NCI-H2196 treated with DMSO at 0.1 percent for 48 hours (cell line): Measurements from ENCODE around the gene KRTAP3-3.
"Not testable (repeated sequence)": the region's sequence is repeated elsewhere in the genome, so short reads cannot be mapped to it uniquely, and the experiment has no call there.

Experiments
- DNase-seq: peaks from one replicate; lab custom pipeline; 2025; ENCODE audit not compliant: unreplicated experiment; lab: John Stamatoyannopoulos, UW

The KRTAP3-3 gene

GRCh38 chr17:40993839-40994238, at the start of gene KRTAP3-3:
KRTAP3-3 (minus strand) TSS chr17:40994164; CDS start chr17:40994097, 67 bp downstream.
- DNase-seq: no peak

DNA sequence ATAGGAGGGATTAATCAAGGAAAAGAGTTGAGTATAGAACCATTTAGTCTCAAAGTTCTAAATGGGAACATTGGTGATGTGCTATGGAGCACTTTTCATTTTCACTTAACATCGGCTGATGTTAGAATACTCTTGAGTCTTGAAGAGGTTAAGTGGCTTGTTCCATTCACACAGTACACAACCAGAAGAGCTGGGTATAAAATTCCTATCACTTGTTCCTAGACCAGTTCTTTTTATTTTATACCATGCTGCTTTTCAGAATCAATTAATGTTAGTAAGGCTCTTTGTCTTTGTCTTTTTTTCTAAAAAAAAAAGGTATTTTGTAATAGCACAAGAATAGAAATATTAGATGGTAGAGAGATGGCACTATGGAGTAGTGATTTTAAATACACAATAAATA, 49.0 kb upstream of the KRTAP3-3 start:
- no peak for DNase-seq

- not testable (repeated sequence) for DNase-seq
Measured at GRCh38 chr17:41040783-41041571, 47.0 kb upstream of the KRTAP3-3 start, which contains the start of gene KRTAP1-1. KRTAP1-1 (minus strand) TSS chr17:41041450; CDS start chr17:41041397, 53 bp downstream.

DNA sequence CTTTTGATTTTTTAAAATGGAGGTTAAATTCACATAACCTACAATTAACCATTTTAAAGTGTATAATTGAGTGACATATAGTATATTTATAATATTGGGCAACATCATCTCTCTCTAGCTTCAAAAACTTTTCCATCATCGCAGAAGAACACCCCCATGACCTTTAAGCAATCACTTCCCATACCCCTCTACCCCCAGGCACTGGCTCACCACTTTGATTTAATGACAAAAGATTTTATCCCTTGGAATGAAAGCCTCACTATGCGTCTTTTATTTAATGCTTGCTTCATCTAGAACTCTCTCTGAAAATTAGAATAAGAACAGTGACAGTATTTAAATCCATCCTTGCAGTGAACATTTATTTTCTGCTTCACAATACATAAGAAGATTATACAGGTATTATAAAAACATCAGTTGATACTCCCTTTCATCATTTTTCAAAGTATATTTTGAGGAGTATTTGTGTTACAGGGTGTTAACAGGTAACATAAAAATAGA, 43.9 kb upstream of the KRTAP3-3 start:
- no peak for DNase-seq

- peak; percentile 34 for DNase-seq
Measured at GRCh38 chr17:41034346-41034935, 40.5 kb upstream of the KRTAP3-3 start, which contains the start of gene KRTAP1-3. KRTAP1-3 (minus strand) TSS chr17:41034874; CDS start chr17:41034821, 53 bp downstream.

DNA sequence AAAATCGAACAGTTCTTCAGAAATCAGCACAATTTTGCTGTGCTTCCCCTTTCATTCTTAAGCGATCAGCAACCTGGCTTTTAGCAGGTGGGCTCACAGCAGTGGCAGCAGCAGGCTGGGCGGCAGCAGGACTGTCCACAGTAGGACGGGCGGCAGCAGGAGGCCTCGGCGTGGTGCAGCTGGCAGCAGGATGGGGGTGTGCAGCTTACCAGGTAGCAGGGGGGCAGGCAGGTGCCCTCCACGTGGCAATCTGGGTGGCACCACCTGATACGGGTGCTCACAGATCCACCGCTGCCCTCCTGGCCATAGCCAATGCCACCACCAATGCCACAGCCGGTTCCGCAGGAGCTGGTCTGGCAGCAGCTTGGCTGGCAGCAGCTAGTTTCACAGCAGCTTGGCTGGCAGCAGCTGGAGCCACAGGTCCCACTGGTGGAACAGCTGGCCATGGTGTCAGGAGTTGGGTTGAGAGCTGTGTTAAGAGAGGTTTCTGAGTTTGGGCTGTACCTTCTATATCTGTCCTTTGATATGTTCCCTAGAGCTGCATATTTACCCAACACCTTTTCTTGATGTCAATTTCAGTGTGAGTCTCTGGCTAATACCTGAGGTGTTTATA, 35.8 kb upstream of the KRTAP3-3 start, which contains the start of gene KRTAP1-4:
KRTAP1-4 (minus strand) TSS at position 563 of the 613 bp plus-strand sequence; CDS start at position 446, 117 bp downstream.
- no peak for DNase-seq

GRCh38 chr17:41026715-41027471, 32.9 kb upstream of the KRTAP3-3 start, which contains the start of gene KRTAP1-5:
KRTAP1-5 (minus strand) TSS chr17:41027208; CDS start chr17:41027155, 53 bp downstream.
- no peak for DNase-seq

- DNase-seq: no peak
Measured at GRCh38 chr17:41024697-41025096, 30.7 kb upstream of the KRTAP3-3 start.

DNA sequence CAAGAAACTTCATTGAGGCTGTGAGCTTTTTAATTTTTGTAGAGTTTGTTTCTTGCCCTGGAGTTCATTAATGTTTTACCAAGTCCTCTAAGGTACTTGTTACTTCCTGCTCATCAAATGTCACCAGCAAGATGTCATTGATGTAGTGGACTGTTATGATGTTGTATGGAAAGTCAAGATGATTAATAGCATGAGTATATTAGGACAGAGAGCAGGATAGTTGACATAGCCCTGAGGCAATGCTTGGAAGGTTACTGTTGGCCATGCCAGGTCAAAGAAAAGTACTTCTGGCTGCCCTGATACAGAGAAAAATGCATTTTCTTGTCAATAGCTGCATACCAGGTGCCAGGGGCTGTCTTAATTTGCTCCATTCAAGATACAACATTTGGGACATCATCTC, 26.4 kb upstream of the KRTAP3-3 start:
- no peak for DNase-seq

GRCh38 chr17:41019415-41019814, 25.5 kb upstream of the KRTAP3-3 start:
- DNase-seq: no peak

DNA sequence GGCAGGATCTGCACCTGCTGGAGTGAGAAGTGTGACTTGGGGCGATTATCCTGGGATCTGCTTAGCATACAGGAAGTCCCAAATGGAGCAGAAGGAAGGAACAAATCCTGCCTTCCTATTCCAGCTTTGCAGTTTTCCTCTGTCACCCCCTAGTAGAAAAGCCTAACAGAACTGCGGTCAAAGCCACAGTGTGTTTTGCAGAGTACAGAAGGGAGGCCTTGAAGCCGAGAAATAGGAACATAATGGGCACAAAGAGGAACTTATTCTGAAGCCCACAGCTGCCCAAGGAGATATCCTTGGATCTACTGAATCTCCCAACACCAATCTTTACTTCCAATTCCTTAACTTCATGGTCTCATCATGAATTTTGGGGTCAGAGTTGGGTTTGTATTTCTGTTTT, 24.6 kb upstream of the KRTAP3-3 start:
- DNase-seq: no peak

DNA sequence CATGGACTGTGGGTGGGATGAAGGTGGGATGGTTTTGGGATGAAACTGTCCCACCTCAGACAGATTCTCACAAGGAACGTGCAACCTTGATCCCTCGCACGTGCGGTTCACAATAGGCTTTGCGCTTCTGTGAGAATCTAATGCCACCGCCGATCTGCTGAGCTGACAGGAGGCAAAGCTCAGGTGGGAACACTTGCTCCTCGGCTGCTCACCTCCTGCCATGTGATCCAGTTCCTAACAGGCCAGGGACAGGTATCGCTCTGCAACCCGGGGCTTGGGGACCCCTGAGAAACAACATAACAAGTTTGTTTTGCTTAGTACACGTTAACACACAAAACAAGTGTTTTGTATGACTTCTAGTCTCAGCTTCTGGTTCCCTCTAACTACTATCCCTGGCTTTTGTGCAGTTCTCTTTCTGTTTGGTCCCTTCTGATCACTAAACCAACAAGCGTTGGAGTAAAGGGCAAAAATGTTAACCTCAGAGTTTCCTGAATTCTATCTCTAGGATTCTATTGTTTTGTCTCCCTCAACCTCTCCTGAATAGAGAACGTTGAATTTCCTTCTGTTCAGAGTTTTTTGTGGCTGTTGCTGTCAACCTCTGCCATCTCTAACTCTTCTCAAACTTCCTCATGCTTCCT, 22.7 kb upstream of the KRTAP3-3 start:
- no peak for DNase-seq

DNA sequence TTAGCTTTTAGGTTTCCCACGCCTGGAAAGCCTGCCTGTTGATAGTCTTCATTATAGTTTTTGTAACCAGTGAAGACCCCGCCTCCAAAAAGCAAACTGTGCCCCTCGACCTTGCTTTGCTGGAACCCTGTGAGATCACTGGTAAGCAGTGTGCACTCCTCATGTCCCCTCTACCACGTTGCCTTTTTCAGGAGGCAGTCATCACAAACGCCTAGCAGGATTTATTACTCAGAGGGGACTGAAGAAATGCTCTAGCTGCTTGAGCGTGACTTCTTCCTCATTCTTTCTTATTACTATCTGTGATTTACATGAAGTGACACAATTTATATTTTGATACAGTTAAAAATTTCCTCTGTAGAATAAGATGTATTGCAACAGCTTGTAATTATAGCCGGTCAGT, 21.5 kb upstream of the KRTAP3-3 start:
- no peak for DNase-seq

DNA sequence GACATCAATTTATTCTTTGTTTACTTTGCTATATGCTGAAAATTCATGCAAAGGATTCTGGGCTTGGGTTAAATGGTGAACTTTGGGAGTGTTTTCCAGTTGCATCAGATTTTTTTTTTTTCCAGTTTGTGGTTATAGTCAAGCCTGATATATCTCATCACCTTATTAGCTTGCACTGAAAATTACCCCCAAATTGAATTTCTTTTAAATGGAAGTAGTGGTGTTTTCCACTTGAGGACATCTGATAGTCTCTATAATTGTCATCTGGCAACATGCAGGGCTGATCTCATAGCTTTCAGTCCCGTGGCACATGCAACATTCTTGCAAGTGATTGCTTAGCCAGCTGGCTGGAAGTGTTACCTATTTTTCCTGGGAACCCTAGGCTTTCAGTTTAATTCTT, 19.6 kb upstream of the KRTAP3-3 start:
- DNase-seq: no peak

- DNase-seq: no peak
Measured at GRCh38 chr17:41013181-41013580, 19.2 kb upstream of the KRTAP3-3 start.

DNA sequence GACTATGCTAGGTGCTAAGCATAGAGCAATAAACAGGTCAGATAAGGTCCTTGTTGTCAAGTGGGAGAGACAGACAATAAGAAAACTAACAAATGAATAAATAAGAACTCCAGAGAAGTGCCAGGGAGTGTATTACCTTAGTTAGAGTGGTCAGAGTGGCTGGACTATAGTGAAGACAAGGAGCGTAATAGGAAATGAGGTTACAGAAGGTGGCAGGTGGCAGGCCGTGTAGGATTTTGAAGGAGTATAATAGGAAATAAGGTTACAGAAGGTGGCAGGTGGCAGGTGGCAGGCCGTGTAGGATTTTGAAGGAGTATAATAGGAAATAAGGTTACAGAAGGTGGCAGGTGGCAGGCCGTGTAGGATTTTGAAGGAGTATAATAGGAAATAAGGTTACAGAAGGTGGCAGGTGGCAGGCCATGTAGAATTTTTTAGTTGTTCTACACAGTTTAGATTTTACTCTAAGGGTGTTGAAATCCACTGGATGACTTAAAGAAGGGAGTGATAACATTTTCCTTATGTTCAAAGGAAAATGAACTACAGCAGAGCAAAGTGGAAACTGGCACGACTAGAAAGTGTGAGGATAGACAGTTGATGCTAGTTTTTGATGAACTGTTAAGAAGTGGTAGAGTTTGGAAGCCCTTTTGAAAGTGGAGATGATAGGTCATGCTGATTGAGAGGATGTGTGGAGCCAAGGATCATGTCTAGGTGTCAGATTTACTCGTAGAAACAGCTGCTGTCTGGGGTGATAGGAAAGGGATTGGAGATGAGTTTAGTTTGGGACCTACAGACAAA, 18.6 kb upstream of the KRTAP3-3 start:
- DNase-seq: no peak

DNA sequence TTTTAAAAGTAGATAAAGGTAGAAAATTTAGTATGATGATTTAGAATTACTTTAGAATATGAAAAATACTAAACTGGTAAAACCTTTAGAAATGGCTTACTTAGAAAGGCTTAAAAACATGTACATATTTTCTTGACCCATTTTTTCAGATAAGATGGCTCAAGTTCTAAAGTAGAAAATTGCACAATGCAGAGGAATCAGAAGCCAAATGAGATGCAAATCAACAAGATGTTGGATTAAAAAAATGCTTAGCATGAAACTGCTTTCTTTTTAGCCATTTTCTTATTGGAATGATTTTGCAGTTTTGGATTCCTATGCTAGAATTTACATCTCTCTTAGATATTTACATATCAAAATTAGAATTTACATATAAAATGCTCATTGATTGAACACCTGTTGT, 16.5 kb upstream of the KRTAP3-3 start:
- DNase-seq: no peak

GRCh38 chr17:41009936-41010335, 16.0 kb upstream of the KRTAP3-3 start:
- no peak for DNase-seq

GRCh38 chr17:41009301-41009760, 15.4 kb upstream of the KRTAP3-3 start:
- no peak for DNase-seq
